Activated T-helper 1 cell treated with anti-CD3 and anti-CD28 coated beads, Interleukin-2, amount 50 U/mL, for 16 hours (primary cell): ENCODE measurements around the gene MS4A4E.
"Not testable (repeated sequence)": the region's sequence is repeated elsewhere in the genome, so short reads cannot be mapped to it uniquely, and the experiment has no call there.

Experiments
- DNase-seq, 2 donors: peaks; one replicate each; pipeline ENCODE4 v3.0.0-alpha.2; 2020; ENCODE audit warnings: low read depth in 1 of 2, low spot score in 1 of 2

Gene MS4A4E

GRCh38 chr11:60242740-60243239 is at the start of gene MS4A4E:
Gene MS4A4E (minus strand): TSS chr11:60243137. CDS start chr11:60230055, 13,082 bp downstream.
- DNase-seq = no peak

GRCh38 chr11:60292145-60292544 is 49.2 kb upstream of the MS4A4E start:
- DNase-seq = no peak

- no peak for DNase-seq
Observed at GRCh38 chr11:60288531-60288930, 45.6 kb upstream of the MS4A4E start.

GRCh38 chr11:60285411-60286126 is 42.6 kb upstream of the MS4A4E start:
- DNase-seq = not testable (repeated sequence)

- no peak for DNase-seq
Observed at GRCh38 chr11:60282286-60282685, 39.3 kb upstream of the MS4A4E start.

GRCh38 chr11:60281485-60281884 is 38.5 kb upstream of the MS4A4E start:
- no peak for DNase-seq

GRCh38 chr11:60280412-60280811 is 37.5 kb upstream of the MS4A4E start, which contains the start of gene MS4A4A:
Gene MS4A4A (plus strand): TSS chr11:60280666. CDS start chr11:60280676, 10 bp downstream.
- no peak for DNase-seq

GRCh38 chr11:60274416-60274815 is 31.5 kb upstream of the MS4A4E start:
- no peak for DNase-seq

- no peak for DNase-seq
Observed at GRCh38 chr11:60265373-60266214, 22.7 kb upstream of the MS4A4E start.

GRCh38 chr11:60264644-60265043 is 21.7 kb upstream of the MS4A4E start:
- no peak for DNase-seq

- no peak for DNase-seq
Observed at GRCh38 chr11:60263402-60263801, 20.5 kb upstream of the MS4A4E start.

- DNase-seq = no peak
Observed at GRCh38 chr11:60261014-60261413, 18.1 kb upstream of the MS4A4E start.

- DNase-seq = no peak
Observed at GRCh38 chr11:60257956-60258722, 15.2 kb upstream of the MS4A4E start.

GRCh38 chr11:60252213-60253108 is 9.5 kb upstream of the MS4A4E start:
- DNase-seq = no peak

GRCh38 chr11:60251485-60252212 is 8.7 kb upstream of the MS4A4E start:
- DNase-seq = no peak

GRCh38 chr11:60241786-60242185 is 1.2 kb downstream of the MS4A4E start:
- no peak for DNase-seq

- no peak for DNase-seq
Observed at GRCh38 chr11:60240662-60241061, 2.3 kb downstream of the MS4A4E start.

- no peak for DNase-seq
Observed at GRCh38 chr11:60235321-60235720, 7.6 kb downstream of the MS4A4E start.

GRCh38 chr11:60230681-60231080 is 12.3 kb downstream of the MS4A4E start:
- no peak for DNase-seq

GRCh38 chr11:60222141-60222540 is 20.8 kb downstream of the MS4A4E start:
- DNase-seq = no peak
